Skin epidermis (tissue), 12 donors: ENCODE results near the gene ZNF592.

Experiments used
- H3K27ac ChIP-seq, 21 experiments: fragments of 200-600 bp; sonication (generic) in 11 of 21; one replicate each; pipeline ENCODE4 v1.5.0; 2020; ENCODE audit warnings: mild to moderate bottlenecking in 3 of 21, inconsistent platforms in 2 of 21, moderate library complexity in 2 of 21
- H3K4me3 ChIP-seq, 7 experiments: fragments of 200-600 bp; sonication (generic) in 2 of 7; one replicate each; pipeline ENCODE4 v1.5.0; 2020; ENCODE audit warnings: inconsistent platforms in 2 of 7, mild to moderate bottlenecking in 2 of 7, moderate library complexity in 1 of 7

ZNF592 gene

DNA sequence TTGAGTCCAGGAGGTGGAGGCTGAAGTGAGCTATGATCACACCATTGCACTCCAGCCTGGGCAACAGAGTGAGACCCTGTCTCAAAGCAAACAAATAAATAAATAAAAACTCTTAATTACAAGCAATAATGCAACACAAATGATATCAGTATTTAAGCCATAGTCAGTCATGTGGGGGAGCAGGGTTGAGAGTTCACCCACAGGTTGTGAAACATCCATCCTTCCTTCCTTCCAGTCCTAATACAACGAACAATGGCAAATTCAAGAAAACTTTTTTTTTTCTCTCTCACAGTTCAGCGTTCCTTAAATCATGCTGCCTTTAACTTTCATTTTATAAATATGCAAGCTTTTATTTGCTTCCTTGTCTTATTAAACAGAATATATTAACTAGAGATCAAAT, 24.1 kb downstream of the ZNF592 start:
- no peak overlapping the region for H3K27ac ChIP-seq

DNA sequence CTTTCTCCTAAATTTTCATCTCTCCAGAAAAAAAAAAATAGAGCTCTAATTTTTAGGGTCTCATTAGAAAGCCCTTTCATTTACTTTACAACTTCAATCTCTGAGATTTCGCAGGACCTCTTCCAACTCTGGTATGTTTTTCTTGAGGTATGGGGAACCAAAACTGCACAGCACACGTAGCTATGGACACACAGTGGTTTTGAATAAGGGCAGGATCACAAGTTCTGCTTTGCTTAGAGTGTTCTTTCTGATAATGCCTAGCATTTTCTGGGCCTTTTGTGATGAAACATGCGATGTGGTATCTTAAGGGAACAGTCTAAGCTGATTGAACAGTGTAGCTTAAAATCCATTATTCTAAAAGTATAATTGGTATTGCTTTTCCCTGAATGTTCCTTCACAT, 25.3 kb downstream of the ZNF592 start:
- H3K27ac ChIP-seq = no peak overlapping the region
- no peak overlapping the region for H3K4me3 ChIP-seq

More for the DNA sequence above, 24.1 kb downstream of the ZNF592 start:
- H3K4me3 ChIP-seq = no peak overlapping the region

DNA sequence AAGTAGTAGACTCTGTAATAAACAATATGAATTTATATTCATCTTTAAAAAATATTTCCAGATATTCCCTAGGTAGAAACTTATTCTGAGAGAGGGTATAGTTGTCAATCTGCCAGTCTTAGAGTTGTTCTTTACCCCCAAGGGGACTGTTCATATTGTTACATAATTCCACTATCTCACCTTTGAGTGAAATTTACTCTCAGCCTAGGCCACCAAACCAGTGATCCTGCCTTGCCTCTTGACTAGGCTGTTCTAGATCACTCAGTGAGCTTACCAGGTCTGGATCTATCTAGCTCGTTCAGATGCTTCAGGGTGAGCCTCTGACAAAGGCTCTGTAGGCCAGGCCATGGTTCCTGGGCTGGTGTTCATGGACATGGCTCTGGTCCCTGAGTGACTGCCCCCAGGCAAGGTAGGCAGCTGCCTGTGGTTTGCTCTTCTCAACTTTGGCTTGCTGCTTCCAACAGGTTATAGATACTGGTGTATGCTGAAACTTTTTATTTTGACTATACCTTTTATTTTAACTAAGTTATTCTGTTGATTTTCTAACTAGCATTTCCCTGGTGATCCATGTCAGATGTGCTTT, 27.6 kb downstream of the ZNF592 start:
- no peak overlapping the region for H3K4me3 ChIP-seq
- H3K27ac ChIP-seq = peak overlapping the region in 1 of 21 experiments; percentile 20

DNA sequence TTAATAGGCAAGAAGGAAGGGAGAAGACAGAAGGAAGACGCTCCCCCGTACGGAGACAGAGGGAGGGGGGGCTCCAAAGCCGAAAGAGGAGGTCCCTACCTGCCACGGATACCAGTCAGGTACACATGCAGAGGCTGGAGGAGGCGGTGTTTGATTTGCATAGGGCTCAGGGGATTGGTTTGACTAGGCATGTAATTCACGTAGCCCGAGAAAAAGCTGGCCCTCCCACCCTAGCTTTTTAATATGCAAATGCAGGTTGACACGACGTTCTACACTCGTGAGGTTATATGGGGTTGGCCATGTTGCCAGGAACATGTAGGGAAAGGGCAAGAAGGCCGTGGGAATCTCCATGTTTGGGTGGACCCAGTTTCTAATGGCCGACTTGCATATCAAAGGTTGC, 29.8 kb downstream of the ZNF592 start:
- H3K4me3 ChIP-seq = no peak overlapping the region
- H3K27ac ChIP-seq = no peak overlapping the region

DNA sequence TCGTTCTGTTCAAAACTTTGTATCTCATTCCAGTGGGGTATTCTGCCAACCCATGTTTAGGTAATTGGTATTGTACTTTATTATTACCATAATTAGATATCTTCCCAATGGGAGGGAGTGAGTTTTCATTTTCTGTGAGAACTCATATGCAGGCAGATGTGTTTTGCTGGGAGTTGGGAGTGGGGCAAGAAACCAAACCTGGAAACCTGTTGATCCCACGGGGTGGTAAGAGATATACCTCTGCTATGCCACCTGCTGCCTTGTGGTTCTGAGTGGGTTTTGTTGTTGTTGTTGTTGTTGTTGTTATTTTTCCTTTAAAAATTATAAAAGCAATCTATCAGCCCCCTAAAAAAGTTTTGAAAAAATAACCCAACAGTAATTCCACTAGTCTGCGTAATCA, 32.1 kb downstream of the ZNF592 start:
- no peak overlapping the region for H3K27ac ChIP-seq

DNA sequence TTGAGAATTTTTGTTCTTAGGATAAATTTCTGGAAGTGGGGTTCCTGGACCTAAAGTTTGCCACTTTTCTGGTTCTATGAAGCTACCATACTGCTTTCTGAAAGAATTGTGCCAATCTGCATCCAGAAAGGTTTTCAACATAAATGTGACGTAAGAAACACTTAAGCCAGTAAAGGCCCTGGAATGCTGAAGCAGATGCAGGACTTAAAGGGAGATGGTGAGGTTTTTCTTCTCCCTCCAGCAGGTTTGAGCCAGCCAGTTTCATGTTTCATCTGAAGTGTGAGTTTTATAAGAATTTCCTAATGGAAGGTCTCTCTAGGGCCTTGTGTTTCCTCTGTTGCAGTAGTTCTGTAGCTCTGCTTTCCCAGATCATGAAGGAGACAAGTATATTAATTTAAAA, 33.1 kb downstream of the ZNF592 start:
- Histone ChIP-seq H3K27ac (no peak overlapping the region), H3K4me3 (no peak overlapping the region)

More for the DNA sequence above, 32.1 kb downstream of the ZNF592 start:
- H3K4me3 ChIP-seq = no peak overlapping the region

DNA sequence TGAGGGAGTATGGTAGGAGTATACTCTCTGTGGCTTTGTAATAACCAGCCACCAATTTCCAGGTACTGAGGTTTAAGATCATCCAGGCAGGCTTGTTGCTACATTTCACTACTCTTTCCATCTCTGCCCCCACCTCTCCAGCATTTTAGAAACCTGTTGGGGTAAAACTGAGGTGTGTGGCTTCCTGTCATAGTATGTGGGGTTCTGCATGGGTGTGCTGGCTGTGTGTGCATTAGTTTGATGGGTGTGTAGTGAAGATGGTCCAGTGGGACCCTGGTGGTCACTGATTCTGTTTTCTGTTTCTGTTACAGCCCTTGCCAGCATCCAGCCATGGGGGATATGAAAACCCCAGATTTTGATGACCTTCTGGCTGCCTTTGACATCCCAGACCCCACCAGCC, 34.0 kb downstream of the ZNF592 start:
- H3K4me3 ChIP-seq = no peak overlapping the region
- H3K27ac ChIP-seq = no peak overlapping the region

DNA sequence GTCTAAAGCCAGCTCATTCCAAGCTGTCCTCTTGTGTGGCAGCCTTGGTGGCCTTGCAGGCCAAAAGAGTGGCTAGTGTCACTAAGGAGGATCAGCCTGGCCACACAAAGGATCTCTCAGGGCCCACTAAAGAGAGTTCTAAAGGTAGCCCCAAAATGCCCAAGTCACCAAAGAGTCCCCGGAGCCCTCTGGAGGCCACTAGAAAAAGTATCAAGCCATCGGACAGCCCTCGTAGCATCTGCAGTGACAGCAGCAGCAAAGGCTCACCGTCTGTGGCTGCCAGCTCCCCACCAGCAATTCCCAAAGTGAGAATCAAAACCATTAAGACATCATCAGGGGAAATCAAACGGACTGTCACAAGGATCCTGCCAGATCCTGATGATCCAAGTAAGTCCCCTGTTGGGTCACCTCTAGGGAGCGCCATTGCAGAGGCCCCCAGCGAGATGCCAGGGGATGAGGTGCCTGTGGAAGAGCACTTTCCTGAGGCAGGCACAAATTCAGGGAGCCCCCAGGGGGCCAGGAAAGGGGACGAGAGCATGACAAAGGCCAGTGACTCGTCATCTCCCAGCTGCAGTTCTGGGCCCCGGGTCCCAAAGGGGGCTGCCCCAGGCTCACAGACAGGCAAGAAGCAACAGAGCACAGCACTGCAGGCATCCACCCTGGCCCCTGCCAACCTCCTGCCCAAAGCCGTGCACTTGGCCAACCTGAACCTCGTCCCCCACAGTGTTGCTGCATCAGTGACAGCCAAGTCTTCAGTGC, 35.3 kb downstream of the ZNF592 start:
- H3K4me3 ChIP-seq = no peak overlapping the region
- no peak overlapping the region for H3K27ac ChIP-seq

DNA sequence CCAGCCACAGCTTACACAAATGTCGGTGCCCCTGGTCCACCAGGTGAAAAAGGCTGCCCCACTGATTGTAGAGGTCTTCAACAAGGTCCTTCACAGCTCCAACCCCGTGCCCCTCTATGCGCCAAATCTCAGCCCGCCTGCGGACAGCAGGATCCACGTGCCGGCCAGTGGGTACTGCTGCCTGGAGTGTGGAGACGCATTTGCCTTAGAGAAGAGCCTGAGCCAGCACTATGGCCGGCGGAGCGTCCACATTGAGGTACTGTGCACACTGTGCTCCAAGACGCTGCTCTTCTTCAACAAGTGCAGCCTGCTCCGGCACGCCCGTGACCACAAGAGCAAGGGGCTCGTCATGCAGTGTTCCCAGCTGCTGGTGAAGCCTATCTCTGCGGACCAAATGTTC, 35.9 kb downstream of the ZNF592 start:
- Histone ChIP-seq H3K4me3 (no peak overlapping the region), H3K27ac (no peak overlapping the region)

DNA sequence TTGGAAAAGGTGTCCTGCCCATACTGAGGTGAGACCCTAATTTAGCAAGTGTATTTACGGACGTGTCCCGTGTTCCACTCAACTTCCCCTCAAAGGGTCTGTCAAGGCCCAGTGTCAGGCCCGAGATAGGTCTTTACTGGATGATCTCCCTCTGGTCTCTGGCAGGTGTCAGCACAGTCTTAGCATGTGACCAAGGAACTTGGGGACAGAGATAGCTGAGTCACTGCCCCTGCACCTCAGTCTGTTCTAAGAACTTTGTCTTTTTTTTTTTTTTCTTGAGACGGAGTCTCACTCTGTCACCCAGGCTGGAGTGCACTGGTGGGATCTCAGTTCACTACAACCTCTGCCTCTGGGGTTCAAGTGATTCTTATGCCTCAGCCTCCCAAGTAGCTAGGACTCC, 36.7 kb downstream of the ZNF592 start:
- Histone ChIP-seq H3K4me3 (no peak overlapping the region), H3K27ac (no peak overlapping the region)

DNA sequence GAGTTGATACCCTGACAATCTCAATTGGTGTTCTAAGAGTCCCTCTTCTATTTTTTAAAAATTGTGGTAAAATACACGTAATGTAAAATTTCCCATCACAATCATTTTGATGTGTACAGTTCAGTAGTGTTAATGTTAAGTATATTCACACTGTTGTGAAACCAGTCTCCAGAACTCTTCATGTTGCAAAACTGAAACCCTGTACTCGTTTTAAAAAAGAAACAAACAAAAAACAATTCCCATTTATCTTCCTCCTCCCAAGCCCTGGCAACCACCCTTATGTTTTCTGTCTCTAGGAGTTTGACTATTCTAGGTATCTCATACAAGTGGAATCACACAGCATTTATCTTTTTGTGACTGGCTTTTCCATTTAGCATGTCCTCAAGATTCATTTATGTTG, 40.1 kb downstream of the ZNF592 start:
- no peak overlapping the region for H3K27ac ChIP-seq
- no peak overlapping the region for H3K4me3 ChIP-seq

DNA sequence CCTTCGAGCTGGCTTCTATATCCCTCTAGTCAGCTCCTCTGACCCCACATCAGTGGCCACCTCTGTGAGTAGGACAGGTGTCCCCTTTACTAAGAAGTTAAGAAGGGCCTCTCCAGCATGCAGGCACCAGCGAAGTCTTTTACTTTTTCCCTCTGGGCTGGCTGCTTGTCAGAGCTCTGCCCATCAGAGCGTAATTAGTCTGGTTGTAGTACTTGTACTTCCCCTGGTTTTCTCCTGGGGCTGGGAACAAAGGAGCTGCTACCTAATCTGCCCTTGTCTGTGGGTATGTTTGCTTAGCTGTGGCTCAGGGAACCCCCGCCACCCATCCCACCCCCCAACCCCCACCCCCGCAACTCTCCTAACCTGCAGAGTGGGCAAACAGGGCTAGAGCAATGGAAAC, 41.4 kb downstream of the ZNF592 start:
- Histone ChIP-seq H3K4me3 (no peak overlapping the region), H3K27ac (no peak overlapping the region)

DNA sequence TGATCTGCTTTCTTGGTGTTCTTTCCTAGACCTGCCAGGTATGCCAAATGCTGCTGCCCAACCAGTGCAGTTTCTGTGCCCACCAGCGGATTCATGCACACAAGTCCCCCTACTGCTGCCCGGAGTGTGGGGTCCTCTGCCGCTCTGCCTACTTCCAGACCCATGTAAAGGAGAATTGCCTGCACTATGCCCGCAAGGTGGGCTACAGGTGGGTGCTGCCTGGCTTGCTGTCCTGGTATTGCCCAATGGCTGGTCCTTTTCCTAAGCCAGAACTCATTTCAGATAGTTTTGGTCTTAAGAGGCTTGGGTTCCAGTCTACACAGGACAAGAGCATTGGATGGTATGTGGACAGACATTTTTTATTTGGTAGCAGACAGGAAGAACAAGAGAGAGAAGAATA, 42.3 kb downstream of the ZNF592 start:
- peak overlapping the region in 1 of 21 experiments; percentile 25 for H3K27ac ChIP-seq

DNA sequence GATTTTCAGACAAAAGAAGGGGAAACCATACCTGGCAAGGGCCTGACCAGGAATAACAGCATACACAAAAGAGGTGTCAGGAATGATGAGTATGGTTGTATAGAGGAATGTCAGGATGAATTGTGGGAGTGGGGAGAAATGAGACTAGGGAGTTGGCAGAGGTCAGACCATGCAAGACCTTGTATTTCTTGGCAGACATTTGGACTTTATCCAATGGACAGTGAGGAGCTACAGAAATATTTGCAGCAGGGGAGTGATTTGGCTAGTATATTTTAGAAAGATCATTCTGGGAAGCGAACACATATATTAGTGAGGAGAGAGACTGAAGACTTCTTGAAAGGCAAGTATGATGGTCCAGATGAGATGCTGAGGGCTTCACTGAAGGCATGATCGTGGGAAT, 43.4 kb downstream of the ZNF592 start:
- no peak overlapping the region for H3K27ac ChIP-seq
- H3K4me3 ChIP-seq = no peak overlapping the region

More for the DNA sequence above, 42.3 kb downstream of the ZNF592 start:
- H3K4me3 ChIP-seq = no peak overlapping the region

DNA sequence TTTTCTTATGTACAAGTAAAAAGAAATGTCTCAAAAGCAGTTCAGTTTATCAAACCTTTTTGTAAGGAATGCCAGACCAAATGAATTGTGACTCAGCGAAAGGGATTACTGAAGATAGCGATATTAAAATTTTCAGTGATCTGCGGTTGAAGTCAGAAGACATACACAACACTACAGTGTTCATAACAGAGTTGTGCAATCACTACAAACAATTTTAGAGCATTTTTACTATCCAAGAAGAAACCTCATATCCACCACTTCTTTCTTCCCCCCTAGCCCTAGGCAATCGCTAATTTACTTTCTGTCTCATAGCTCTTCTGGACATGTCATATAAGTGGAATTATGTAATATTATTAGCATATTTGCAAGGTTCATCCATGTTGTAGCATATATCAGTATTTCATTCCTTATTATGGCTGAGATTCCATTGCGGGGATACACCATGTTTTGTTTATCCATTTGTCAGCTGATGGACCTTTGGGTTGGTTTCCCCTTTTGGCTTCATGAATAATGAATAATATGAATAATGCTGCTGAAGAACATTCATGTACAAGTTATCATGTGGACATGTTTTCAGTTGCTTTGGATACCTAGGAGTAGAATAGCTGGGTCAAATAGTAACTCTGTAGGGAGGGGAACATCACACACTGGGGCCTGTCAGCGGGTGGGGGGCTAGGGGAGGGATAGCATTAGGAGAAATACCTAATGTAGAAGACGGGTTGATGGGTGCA, 45.2 kb downstream of the ZNF592 start:
- Histone ChIP-seq H3K4me3 (no peak overlapping the region), H3K27ac (no peak overlapping the region)

DNA sequence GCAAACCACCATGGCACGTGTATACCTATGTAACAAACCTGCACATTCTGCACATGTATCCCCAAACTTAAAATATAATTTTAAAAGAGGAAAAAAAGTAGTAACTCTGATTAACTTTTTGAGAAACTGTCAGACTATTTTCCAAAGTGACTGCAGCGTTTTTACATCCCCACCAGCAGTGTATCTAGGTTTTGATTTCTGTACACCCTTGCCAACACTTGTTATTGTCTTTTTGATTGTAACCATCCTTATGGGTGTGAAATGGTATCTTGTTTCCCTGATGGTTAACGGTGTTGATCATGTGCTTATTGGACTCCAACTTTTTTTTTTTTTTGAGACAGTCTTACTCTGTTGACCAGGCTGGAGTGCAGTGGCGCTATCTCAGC, 45.8 kb downstream of the ZNF592 start:
- Histone ChIP-seq H3K4me3 (no peak overlapping the region), H3K27ac (no peak overlapping the region)

DNA sequence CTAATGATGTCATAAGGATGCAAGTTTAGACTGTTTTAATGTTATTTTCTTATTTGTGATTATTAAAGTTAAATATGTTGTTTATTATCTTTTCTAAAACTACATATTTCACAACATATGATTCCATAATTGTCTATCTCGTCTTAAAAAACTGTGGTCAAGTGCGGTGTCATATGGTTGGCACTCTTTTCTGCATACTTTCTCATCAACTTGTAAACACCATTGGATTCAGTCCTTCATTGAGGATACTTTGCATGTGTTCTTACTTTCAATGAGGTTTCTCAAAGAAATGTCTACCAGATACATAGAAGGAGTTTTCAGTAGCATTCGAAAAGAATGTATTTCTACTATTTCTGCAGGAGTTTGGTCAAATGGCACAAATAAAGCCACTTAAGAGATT, 46.8 kb downstream of the ZNF592 start:
- Histone ChIP-seq H3K4me3 (no peak overlapping the region), H3K27ac (no peak overlapping the region)

DNA sequence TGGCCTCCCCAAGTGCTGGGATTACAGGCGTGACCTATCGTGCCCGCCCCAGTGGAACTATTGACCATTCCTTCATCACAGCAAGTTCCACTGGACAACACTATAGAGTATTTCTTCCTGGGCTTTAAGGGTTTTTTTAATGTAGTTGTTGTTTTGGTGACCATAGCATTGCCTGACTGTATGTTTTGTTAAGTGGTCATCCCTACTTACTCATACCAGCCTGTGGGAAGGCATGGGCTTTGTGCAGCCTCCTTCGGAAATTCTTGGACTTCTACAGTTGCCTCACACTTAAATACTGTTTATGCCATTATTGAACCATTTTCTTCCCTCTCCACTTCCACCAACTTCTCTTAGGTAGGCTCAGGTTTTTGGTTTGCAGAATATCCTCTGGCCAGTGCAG, 48.8 kb downstream of the ZNF592 start:
- Histone ChIP-seq H3K4me3 (no peak overlapping the region), H3K27ac (no peak overlapping the region)

DNA sequence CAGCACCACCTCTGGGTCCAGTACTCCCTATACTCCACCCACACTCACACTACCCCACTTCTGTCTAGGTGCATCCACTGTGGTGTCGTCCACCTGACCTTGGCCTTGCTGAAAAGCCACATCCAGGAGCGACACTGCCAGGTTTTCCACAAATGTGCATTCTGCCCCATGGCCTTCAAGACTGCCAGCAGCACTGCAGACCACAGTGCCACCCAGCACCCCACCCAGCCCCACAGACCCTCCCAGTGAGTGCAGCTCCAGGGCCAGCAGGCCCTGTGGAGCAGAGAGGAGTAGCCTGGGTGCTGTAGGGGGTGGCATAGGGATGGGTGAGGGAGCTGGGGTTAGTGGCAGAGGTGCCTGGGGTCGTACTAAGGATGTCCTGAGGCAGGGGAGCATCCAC, 49.4 kb downstream of the ZNF592 start:
- Histone ChIP-seq H3K27ac (no peak overlapping the region), H3K4me3 (no peak overlapping the region)

DNA sequence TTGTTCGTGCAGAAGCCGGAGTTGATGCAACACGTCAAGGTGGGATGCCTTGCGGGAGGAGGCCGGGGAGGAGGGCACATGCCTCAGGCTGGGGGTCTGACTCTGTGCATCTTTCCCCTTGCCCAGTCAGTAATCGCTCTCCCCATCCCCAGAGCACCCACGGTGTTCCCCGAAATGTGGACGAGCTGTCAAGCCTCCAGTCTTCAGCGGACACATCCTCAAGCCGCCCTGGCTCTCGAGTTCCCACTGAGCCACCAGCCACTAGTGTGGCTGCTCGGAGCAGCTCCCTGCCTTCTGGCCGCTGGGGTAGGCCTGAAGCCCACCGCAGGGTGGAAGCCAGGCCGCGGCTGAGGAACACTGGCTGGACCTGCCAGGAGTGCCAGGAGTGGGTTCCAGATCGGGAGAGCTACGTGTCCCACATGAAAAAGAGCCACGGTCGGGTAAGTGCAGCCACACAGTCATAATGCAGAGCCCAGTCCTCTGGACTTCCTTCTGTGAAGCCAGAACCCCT, 50.1 kb downstream of the ZNF592 start:
- Histone ChIP-seq H3K27ac (no peak overlapping the region), H3K4me3 (no peak overlapping the region)
